Ramos (cell line): ENCODE data around the gene CPLX4.

Source experiments
- in situ Hi-C: fragments of 300-500 bp; cut with MboI; formaldehyde crosslinking; loops from one replicate; pipeline ENCODE4 v1.14.3; 2022; ENCODE audit warnings: low sequenced_read_pairs; ENCODE audit not compliant: unreplicated experiment

CPLX4 gene

DNA sequence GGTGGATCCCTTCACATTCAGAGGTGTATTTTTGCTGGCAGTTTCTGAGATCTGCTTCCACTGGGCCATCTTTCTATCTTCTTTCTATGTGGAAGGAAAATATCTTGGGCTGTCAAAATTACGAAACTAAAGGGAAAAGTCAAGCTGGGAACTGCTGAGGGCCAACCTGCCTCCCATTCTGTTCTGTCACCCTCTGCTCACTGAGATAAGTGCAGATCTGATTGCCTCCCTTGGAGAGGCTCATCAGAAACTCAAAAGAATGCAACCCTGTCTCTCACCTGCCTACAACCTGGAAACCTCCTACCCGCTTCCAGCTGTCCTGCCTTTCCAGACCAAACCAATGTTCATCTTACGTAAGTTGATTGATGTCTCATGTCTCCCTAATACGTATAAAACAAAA, 71.7 kb downstream of the CPLX4 start:
- in situ Hi-C loops = no loop called here
